ENCODE data around the gene CYLD. TPM values are rescaled to one million over a fixed set of nuclear protein-coding genes. Genes with fewer than 3 reads are reported as not detected.

CYLD gene
- 17.4 TPM for polyA plus RNA-seq (2013, experiment 1 of 2; ENCODE audit: insufficient read length)
- polyA plus RNA-seq (2013, experiment 2 of 2; ENCODE audit: insufficient read length): 17.7 TPM

GRCh38 chr16:50741781-50742575 is at the start of gene CYLD:
Gene CYLD, plus strand, starts transcription at chr16:50742086. Its CDS starts 7,613 bp downstream, at chr16:50749699.
- DNase-seq: peak; percentile 100

- no peak for DNase-seq
These were observed 49.3 kb upstream of the CYLD start for GRCh38 chr16:50692644-50692998.

GRCh38 chr16:50692999-50693781 is 48.7 kb upstream of the CYLD start, which contains the start of gene NOD2:
Gene NOD2, plus strand, starts transcription at chr16:50693606. Its CDS starts 5,890 bp downstream, at chr16:50699496.
- no peak for DNase-seq

- no peak for DNase-seq
These were observed 47.7 kb upstream of the CYLD start for GRCh38 chr16:50694206-50694605.

- no peak for DNase-seq
These were observed 46.6 kb upstream of the CYLD start for GRCh38 chr16:50695017-50696000.

- no peak for DNase-seq
These were observed 45.8 kb upstream of the CYLD start for GRCh38 chr16:50696126-50696525.

- peak; percentile 34 for DNase-seq
These were observed 45.1 kb upstream of the CYLD start for GRCh38 chr16:50696575-50697420.

- DNase-seq: no peak
These were observed 44.5 kb upstream of the CYLD start for GRCh38 chr16:50697421-50697715.

- DNase-seq: no peak
These were observed 43.8 kb upstream of the CYLD start for GRCh38 chr16:50697881-50698767.

GRCh38 chr16:50699326-50700159 is 42.3 kb upstream of the CYLD start:
- DNase-seq: no peak

- no peak for DNase-seq
These were observed 39.2 kb upstream of the CYLD start for GRCh38 chr16:50702725-50703124.

GRCh38 chr16:50704245-50704644 is 37.6 kb upstream of the CYLD start:
- no peak for DNase-seq

GRCh38 chr16:50705436-50706110 is 36.3 kb upstream of the CYLD start:
- DNase-seq: no peak

GRCh38 chr16:50706250-50706649 is 35.6 kb upstream of the CYLD start:
- DNase-seq: no peak

GRCh38 chr16:50708373-50709060 is 33.4 kb upstream of the CYLD start:
- DNase-seq: no peak

GRCh38 chr16:50709061-50709684 is 32.7 kb upstream of the CYLD start:
- DNase-seq: no peak

- no peak for DNase-seq
These were observed 31.9 kb upstream of the CYLD start for GRCh38 chr16:50709980-50710379.

GRCh38 chr16:50711040-50711439 is 30.8 kb upstream of the CYLD start:
- DNase-seq: no peak

Measured in fibroblast of skin of scalp (primary cell).